HG03442 (cell line): Measurements from ENCODE around the gene CLDN9.

ENCODE experiments used
- ATAC-seq: cut with Tn5 transposase; IDR thresholded peaks from one replicate; pipeline ENCODE4 v1.9.1; 2021; ENCODE audit warnings: mild to moderate bottlenecking, moderate library complexity; ENCODE audit not compliant: unreplicated experiment

Gene CLDN9

DNA sequence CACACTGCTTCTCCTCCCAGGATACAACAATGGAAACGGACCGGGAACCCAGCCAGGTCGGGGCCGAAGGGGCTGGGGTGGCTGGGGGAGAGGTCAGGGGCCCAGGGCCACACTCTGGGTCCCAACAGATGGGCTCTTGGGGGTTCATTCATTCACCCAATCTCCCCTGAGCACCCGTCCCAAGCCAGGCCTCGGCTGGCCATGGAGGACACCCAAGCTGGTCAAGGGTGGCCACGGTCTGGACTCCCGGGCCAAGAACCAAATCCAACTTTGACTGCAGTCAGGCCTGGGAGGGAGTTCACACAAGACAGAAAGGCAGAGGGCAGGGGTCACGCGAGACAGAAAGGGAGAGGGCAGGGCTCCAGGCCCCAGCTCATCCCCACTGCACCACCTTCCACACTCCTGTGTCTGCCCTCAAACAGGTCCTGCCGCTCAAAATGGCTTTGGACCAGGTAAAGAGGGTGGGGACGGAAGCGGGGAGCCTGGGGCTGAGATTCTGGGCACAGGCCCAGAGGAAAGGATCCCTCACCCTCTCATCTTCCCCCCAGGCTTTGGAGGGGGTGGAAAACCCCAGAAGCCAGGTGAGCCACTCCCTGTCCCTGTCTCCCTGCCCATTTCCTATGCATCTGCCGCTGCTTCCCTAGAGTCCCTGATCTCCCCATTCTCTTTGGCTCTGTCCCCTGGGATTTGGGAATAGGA, 20.2 kb upstream of the CLDN9 start:
- no peak for ATAC-seq

DNA sequence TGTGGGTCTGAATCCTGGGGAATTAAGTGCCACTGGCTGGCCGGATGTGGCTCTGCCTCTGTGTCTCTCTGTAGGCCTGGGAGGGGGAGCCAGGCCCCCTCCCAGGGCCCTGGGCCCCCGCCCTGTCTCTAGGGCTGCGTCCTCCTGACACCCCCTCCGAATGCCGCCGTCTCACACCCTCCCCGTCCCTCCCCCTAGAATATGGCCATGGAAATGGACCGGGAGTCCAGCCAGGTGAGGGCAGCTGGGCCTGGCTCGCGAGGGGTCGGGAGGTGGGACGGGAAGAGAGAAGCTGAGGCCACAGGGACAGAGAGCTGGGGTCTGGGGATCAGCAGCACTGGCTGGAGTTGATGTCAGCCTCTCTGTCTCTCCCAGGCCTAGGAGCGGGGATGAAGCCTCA, 16.4 kb upstream of the CLDN9 start:
- ATAC-seq = no peak

GRCh38 chr16:2999929-3000328, 12.8 kb upstream of the CLDN9 start:
- no peak for ATAC-seq

GRCh38 chr16:3000540-3000939, 12.2 kb upstream of the CLDN9 start:
- no peak for ATAC-seq

- ATAC-seq = no peak
Observed at GRCh38 chr16:3001316-3001715, 11.4 kb upstream of the CLDN9 start.

GRCh38 chr16:3003582-3004270, 9.0 kb upstream of the CLDN9 start:
- peak; percentile 96 for ATAC-seq

- no peak for ATAC-seq
Observed at GRCh38 chr16:3004319-3004718, 8.4 kb upstream of the CLDN9 start.

DNA sequence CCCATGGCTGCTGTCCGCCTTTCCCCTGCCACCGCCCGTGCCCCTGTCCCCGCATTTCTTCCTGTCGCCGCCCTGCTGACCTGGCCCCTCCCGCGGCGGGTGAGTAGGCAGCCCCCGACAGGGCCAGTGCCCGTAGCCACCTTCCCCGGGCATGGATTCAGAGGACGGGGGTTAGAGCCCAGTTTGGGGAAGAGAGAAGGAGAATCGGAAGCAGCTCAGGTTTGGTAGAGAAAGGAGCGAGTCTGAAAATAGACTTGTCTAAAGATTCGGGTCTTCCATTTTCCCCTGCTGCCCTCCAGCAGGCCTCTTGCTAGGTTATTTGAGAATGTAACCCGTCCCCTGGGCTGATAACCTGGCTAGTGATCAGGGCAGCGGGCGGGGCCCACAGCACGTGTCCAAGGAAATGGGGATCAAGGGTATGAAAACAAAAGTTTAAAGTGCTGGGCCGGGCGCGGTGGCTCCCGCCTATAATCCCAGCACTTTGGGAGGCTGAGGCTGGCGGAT, 7.9 kb upstream of the CLDN9 start:
- ATAC-seq = no peak

- ATAC-seq = no peak
Observed at GRCh38 chr16:3007059-3007956, 5.4 kb upstream of the CLDN9 start.

GRCh38 chr16:3007957-3008689, 4.6 kb upstream of the CLDN9 start:
- no peak for ATAC-seq

- ATAC-seq = no peak
Observed at GRCh38 chr16:3008690-3009037, 4.1 kb upstream of the CLDN9 start.

DNA sequence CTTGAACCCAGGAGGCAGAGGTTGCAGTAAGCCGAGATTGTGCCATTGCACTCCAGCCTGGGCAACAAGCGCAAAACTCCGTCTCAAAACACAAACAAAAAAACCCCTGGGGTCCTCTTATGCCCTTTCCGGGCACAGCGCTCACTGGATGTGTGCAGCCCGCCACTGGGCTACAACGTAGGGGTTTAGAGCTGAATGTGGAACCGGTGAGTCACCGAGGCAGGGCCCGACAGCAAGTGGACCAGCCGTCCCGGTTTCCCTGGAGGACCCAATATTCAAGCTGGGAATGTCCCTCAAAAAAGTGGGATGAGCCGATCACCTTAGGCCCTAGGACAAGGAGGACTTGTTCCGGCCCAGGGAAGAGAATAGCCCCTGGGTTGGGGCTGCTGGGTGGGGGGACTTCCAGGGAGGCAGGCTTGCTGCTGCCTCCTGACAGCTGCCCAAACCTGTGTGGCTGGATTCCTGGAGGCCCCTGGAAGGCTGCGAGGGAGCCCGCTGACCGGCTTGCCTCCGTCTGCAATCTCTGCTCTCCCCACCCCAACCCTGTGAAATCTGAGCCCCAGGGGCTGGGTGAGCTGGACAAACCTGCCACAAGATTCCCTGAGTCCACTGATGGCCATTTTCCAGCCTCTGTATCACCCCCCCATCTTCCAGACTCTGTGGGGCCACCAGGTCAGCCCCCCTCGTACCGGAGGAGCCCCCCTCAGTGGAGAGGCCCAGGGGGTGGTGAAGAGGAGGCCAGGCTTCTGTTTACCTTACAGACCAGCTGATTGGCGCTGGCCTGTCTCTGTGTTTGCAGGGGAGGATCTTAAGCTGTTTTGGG, 2.9 kb upstream of the CLDN9 start:
- no peak for ATAC-seq

DNA sequence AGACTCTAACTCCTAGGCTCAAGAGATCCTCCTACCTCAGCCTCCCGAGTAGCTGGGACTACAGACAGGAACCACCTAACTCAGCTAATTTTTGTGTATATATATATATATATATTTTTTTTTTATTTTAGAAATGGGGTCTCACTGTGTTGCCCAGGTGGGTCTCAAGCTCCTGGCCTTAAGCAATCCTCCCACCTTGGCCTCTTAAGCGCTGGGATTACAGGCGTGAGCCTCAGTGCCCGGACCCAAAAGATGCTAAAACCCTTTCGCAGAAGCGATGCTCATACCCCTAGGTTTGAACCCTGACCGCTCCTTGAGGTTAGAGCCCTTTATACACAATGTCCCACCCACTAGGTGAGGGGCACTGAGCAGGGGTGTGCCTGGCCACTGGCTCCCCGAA, 2.2 kb upstream of the CLDN9 start:
- no peak for ATAC-seq

GRCh38 chr16:3012246-3012645, 477 bp upstream of the CLDN9 start:
- ATAC-seq = no peak

DNA sequence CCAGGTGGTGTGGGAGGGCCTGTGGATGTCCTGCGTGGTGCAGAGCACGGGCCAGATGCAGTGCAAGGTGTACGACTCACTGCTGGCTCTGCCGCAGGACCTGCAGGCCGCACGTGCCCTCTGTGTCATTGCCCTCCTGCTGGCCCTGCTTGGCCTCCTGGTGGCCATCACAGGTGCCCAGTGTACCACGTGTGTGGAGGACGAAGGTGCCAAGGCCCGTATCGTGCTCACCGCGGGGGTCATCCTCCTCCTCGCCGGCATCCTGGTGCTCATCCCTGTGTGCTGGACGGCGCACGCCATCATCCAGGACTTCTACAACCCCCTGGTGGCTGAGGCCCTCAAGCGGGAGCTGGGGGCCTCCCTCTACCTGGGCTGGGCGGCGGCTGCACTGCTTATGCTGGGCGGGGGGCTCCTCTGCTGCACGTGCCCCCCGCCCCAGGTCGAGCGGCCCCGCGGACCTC, 798 bp downstream of the CLDN9 start:
- no peak for ATAC-seq

DNA sequence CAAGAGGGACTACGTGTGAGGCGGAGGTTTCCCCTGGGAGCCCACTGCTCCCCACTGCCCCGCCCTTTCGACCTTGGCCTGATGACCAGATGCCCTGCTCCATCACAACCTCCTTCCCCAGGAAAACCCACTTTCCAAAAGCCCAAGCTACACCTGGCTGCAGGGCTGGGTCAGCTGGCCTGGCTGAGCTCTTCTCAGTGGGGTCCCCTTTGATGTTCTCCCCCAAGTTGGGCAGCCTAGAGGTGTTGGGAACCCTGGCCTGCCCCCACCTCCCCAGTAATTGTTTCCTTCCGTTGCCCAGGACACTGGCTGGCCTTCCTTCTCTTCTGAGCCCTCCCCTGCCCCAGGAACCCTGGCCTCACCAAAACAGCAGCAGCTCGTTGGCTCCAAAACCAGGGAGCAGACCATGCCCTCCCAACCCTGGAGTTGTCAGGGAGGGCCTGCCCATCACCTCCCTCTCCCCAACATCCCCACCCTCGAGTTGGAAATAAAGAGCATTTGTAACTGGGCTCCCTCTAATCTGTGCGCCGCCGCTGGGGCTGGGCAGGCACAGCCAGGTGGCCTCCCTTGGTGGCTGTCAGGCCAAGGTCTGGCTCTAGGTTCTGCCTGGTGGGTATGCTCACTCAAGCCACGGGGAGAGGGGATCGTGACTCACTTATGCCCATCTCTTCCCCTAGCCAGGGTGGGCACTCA, 1.4 kb downstream of the CLDN9 start:
- ATAC-seq = no peak

DNA sequence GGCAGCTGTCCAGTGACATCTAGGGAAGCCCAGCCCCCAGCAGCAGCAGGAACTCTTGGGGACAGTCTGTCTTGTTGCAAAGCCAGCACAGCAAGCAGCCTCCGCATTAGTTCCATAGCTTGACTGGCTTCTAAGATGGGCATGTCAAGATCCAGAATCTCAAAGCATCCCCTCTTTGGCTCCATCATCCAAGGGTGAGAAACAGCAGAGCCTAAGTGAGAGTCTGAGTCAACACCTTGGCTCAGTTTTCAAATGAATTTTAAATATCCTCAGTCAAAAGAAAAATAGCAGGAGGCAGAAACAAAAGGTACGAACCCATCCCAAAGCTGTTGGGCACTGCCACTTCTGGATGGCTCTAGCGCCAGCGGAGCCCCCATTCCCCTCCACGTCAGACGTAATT, 2.2 kb downstream of the CLDN9 start:
- no peak for ATAC-seq

- no peak for ATAC-seq
Observed at GRCh38 chr16:3015865-3016521, 3.3 kb downstream of the CLDN9 start.

DNA sequence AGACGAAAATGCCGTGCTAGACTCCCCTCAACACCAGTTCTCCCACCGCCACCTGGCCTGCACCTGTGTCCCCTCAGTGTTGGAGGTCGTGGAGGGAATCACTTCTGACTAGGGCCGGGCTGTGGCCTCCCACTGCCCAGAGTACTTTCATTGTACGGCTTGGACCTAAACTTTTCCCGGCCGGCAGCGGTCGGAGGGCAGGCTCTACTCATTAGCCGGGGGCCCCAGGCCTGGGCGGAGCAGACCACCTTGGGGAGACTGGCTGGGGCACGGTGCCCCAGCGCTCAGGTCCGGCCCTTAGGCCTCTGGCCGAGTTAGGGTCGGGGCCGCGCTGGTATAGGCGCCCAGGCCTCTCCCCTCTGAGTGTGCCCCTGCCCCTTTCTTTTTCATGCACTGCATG, 4.6 kb downstream of the CLDN9 start:
- ATAC-seq = no peak
